ENCODE data around the gene NCLN. TPM values are rescaled to one million over a fixed set of nuclear protein-coding genes. Genes with fewer than 3 reads are reported as not detected.
A peak's percentile ranks its signal among the peaks of the same experiment; 100 is the strongest.

The NCLN gene
- total and polyA plus RNA-seq, 9 of the 15 experiments (the other 6 are each of a cell fraction or from before 2014, with no cell fraction given) = 3.8 to 126 (median 39.6) TPM

DNA sequence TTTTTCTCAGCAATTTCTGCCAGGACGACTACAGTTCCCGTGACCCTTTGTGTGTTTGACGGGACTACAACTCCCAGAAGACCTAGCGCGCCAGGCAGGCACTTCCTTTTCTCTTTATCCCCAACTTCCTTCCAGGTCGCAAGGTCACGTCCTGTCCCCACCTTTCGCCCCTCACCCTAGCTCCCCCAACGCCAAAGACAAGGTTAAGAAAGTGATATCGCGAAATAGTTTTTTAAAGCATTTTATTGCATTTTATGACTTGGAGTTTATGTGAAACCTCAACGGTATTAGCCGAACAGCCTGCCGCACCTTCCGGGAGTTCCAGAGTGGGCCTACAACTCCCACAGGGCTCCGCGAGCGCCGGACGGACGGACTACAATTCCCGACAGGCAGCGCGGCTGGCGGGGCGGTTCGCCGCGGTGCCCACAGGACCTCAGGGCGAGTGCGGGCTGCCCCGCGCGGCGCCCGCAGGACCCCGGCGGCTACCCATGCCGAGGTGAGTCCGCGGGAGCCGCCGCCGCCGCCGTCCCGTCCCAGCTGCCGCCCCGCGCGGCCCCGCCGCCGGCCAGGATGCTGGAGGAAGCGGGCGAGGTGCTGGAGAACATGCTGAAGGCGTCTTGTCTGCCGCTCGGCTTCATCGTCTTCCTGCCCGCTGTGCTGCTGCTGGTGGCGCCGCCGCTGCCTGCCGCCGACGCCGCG lies at the start of gene NCLN (continued):
- no peak for TF ChIP-seq STAT5B (CRISPR knock-in tag; IDR thresholded peaks at IDR 0.05)
- TF ChIP-seq, protein P1, sequence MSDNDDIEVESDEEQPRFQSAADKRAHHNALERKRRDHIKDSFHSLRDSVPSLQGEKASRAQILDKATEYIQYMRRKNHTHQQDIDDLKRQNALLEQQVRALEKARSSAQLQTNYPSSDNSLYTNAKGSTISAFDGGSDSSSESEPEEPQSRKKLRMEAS (CRISPR knock-in tag; IDR thresholded peaks at IDR 0.05) = no peak
- peak; percentile 47 for TF ChIP-seq DACH1 (IDR thresholded peaks at IDR 0.05; ENCODE audit: partially characterized antibody)
- TF ChIP-seq EZH2 (IDR thresholded peaks at IDR 0.05; ENCODE audit: borderline replicate concordance, low read depth, low read length) = no peak
- TF ChIP-seq CCNT2 (IDR thresholded peaks at IDR 0.05; ENCODE audit: borderline replicate concordance, extremely low read depth, insufficient read length, low read depth, low read length) = peak; percentile 44
- TF ChIP-seq ZNF24 (IDR thresholded peaks at IDR 0.05) = 0 out of 2 replicates have a peak, but pooled peaks have one; percentile 40
- TF ChIP-seq HOXB6 (CRISPR knock-in tag; IDR thresholded peaks at IDR 0.05; ENCODE audit: borderline replicate concordance) = no peak
- TF ChIP-seq MED1 (CRISPR knock-in tag; IDR thresholded peaks at IDR 0.05; ENCODE audit: borderline replicate concordance) = no peak
- TF ChIP-seq ARID2 (IDR thresholded peaks at IDR 0.05) = no peak
- no peak for TF ChIP-seq MIER1 (IDR thresholded peaks at IDR 0.05; ENCODE audit: low read depth)
- peak; percentile 54 for TF ChIP-seq KDM5B (IDR thresholded peaks at IDR 0.05; ENCODE audit: insufficient replicate concordance, low read depth, low read length)
- no peak for TF ChIP-seq TSC22D4 (tag; IDR thresholded peaks at IDR 0.05)
- TF ChIP-seq TCF7L2 (IDR thresholded peaks at IDR 0.05; ENCODE audit: low read depth, low read length) = no peak
- TF ChIP-seq DIDO1 (tag; IDR thresholded peaks at IDR 0.05; ENCODE audit: low read depth) = peak; percentile 66; the same call in 1 of the 2 replicates
- peak; percentile 75 to 90 for TF ChIP-seq SIX5 (IDR thresholded peaks at IDR 0.05; ENCODE audit: borderline replicate concordance in 1 of 2, insufficient read depth in 1 of 2, low read depth in 1 of 2, low read length in 2 of 2)
- no peak for TF ChIP-seq RFX7 (CRISPR knock-in tag; IDR thresholded peaks at IDR 0.05)
- TF ChIP-seq TEAD1 (CRISPR knock-in tag; IDR thresholded peaks at IDR 0.05) = peak; percentile 21 to 53; a peak in 1 of 4 replicates
- TF ChIP-seq TAF9B (IDR thresholded peaks at IDR 0.05; ENCODE audit: partially characterized antibody) = no peak
- TF ChIP-seq, protein P2, sequence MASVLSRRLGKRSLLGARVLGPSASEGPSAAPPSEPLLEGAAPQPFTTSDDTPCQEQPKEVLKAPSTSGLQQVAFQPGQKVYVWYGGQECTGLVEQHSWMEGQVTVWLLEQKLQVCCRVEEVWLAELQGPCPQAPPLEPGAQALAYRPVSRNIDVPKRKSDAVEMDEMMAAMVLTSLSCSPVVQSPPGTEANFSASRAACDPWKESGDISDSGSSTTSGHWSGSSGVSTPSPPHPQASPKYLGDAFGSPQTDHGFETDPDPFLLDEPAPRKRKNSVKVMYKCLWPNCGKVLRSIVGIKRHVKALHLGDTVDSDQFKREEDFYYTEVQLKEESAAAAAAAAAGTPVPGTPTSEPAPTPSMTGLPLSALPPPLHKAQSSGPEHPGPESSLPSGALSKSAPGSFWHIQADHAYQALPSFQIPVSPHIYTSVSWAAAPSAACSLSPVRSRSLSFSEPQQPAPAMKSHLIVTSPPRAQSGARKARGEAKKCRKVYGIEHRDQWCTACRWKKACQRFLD (CRISPR knock-in tag; IDR thresholded peaks at IDR 0.05) = peak; percentile 93
- no peak for TF ChIP-seq PPARD (CRISPR knock-in tag; IDR thresholded peaks at IDR 0.05)
- no peak for TF ChIP-seq RBM34 (IDR thresholded peaks at IDR 0.05; ENCODE audit: borderline replicate concordance, insufficient read depth, low read length)
- TF ChIP-seq SOX6 (IDR thresholded peaks at IDR 0.05) = no peak
- TF ChIP-seq, protein P3, sequence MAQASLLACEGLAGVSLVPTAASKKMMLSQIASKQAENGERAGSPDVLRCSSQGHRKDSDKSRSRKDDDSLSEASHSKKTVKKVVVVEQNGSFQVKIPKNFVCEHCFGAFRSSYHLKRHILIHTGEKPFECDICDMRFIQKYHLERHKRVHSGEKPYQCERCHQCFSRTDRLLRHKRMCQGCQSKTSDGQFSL (CRISPR knock-in tag; IDR thresholded peaks at IDR 0.05) = peak; percentile 78
- TF ChIP-seq, protein P3 (tag; IDR thresholded peaks at IDR 0.05) = no peak; a peak in 1 of 4 replicates
- 0 out of 2 replicates have a peak, but pooled peaks have one; percentile 28 for TF ChIP-seq GTF2E2 (tag; IDR thresholded peaks at IDR 0.05)
- peak; percentile 92; the same call in 1 of the 2 replicates for TF ChIP-seq ZNF197 (CRISPR knock-in tag; IDR thresholded peaks at IDR 0.05; ENCODE audit: low read depth)
- peak; percentile 90; the same call in 1 of the 2 replicates for TF ChIP-seq ZNF766 (CRISPR knock-in tag; conservative IDR thresholded peaks at IDR 0.05)
